ENCODE data around the gene POLR1E.

POLR1E gene

GRCh38 chr9:37550781-37551180 lies 65.0 kb downstream of the POLR1E start:
- H3K4me1 Mint-ChIP-seq (ENCODE audit: low read depth) = peaks cover 4% of the 10 kb centered on the region
- H3K27me3 Mint-ChIP-seq = no peaks in the 10 kb centered on the region
- H3K4me3 Mint-ChIP-seq = no peak overlapping the region
- no peaks in the 10 kb centered on the region for H3K36me3 Mint-ChIP-seq (ENCODE audit: low read depth)
- H3K27ac Mint-ChIP-seq = no peak overlapping the region
- H3K9me3 Mint-ChIP-seq = no peaks in the 10 kb centered on the region
- DNase-seq = no peak

DNA sequence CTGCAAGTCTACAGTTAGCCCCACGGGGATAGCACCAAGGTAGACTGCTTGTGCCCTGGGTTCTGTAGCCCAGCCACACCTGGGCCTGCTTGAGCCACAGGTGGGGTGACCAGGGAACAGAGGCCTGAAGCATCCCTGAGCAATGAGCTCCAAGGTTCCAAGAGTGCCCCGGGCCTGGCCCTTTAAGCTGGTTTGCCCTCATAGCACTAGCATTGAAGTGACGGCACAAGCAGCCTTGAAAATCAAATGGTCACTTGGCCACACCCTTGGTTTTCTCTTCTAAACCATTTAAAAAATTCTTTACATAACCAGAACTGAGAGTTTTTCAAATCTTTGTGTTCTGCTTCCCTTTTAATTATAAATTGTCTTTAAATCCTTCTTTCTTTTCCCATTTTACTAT lies 65.7 kb downstream of the POLR1E start:
- H3K9me3 Mint-ChIP-seq = no peaks in the 10 kb centered on the region
- no peaks in the 10 kb centered on the region for H3K36me3 Mint-ChIP-seq (ENCODE audit: low read depth)
- DNase-seq = no peak
- no peaks in the 10 kb centered on the region for H3K27me3 Mint-ChIP-seq
- H3K4me3 Mint-ChIP-seq = no peak overlapping the region
- no peak overlapping the region for H3K27ac Mint-ChIP-seq
- peaks cover 4% of the 10 kb centered on the region for H3K4me1 Mint-ChIP-seq (ENCODE audit: low read depth)

DNA sequence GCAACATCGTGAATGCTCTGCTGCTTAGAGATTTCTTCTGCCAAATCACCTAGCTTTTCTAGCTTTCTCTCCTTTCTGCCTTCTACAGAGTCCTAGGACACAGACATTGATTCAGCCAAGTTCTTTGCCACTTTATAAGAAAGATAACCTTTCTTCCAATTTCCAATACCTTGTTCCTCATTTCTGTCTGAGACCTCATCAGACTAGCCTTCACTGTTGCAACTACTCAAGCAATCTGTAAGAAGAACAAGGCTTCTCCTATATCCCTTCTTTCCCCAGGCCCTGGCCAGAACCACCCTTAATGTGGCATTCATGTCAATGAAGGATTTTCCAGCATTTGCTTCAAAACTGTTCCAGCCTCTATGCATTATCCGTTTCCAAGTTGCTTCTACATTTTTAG lies 66.1 kb downstream of the POLR1E start:
- Mint-ChIP-seq H3K4me3 (no peak overlapping the region), H3K27ac (no peak overlapping the region), H3K27me3 (no peaks in the 10 kb centered on the region), H3K36me3 (ENCODE audit: low read depth) (no peaks in the 10 kb centered on the region), H3K9me3 (no peaks in the 10 kb centered on the region), H3K4me1 (ENCODE audit: low read depth) (peaks cover 4% of the 10 kb centered on the region)
- DNase-seq = no peak
